ENCODE results near the gene ADGRB3.

ADGRB3 gene

GRCh38 chr6:68704485-68704884 is 69.4 kb downstream of the ADGRB3 start:
- H3K4me3 ChIP-seq (replicated peaks; ENCODE audit: low read depth, low read length), result no peak overlapping the region
- DNase-seq (ENCODE audit: extremely low read depth, insufficient read length), result no peak
- H3K27me3 ChIP-seq (replicated peaks; ENCODE audit: control insufficient read depth, insufficient read depth, low read length), result no peaks in the 10 kb centered on the region
- H3K36me3 ChIP-seq (ENCODE audit: control insufficient read depth, insufficient read depth, low read length), result no peaks in the 10 kb centered on the region
- no peak for TF ChIP-seq CTCF (IDR thresholded peaks at IDR 0.05; ENCODE audit: insufficient read depth, low read length, poor library complexity, severe bottlenecking)

- H3K4me3 ChIP-seq (replicated peaks; ENCODE audit: low read depth, low read length), result no peak overlapping the region
- DNase-seq (ENCODE audit: extremely low read depth, insufficient read length), result no peak
- no peaks in the 10 kb centered on the region for H3K27me3 ChIP-seq (replicated peaks; ENCODE audit: control insufficient read depth, insufficient read depth, low read length)
- TF ChIP-seq CTCF (IDR thresholded peaks at IDR 0.05; ENCODE audit: insufficient read depth, low read length, poor library complexity, severe bottlenecking), result no peak
- H3K36me3 ChIP-seq (ENCODE audit: control insufficient read depth, insufficient read depth, low read length), result no peaks in the 10 kb centered on the region
Observed at GRCh38 chr6:68709091-68709490, 74.0 kb downstream of the ADGRB3 start.

- Histone ChIP-seq H3K27me3 (replicated peaks; ENCODE audit: control insufficient read depth, insufficient read depth, low read length) (no peaks in the 10 kb centered on the region), H3K36me3 (ENCODE audit: control insufficient read depth, insufficient read depth, low read length) (no peaks in the 10 kb centered on the region), H3K4me3 (replicated peaks; ENCODE audit: low read depth, low read length) (no peak overlapping the region)
- no peak for TF ChIP-seq CTCF (IDR thresholded peaks at IDR 0.05; ENCODE audit: insufficient read depth, low read length, poor library complexity, severe bottlenecking)
- DNase-seq (ENCODE audit: extremely low read depth, insufficient read length), result no peak
Observed at GRCh38 chr6:68709882-68710281, 74.8 kb downstream of the ADGRB3 start.

GRCh38 chr6:68710496-68710895 is 75.4 kb downstream of the ADGRB3 start:
- no peak for TF ChIP-seq CTCF (IDR thresholded peaks at IDR 0.05; ENCODE audit: insufficient read depth, low read length, poor library complexity, severe bottlenecking)
- Histone ChIP-seq H3K27me3 (replicated peaks; ENCODE audit: control insufficient read depth, insufficient read depth, low read length) (no peaks in the 10 kb centered on the region), H3K36me3 (ENCODE audit: control insufficient read depth, insufficient read depth, low read length) (no peaks in the 10 kb centered on the region), H3K4me3 (replicated peaks; ENCODE audit: low read depth, low read length) (no peak overlapping the region)
- no peak for DNase-seq (ENCODE audit: extremely low read depth, insufficient read length)

GRCh38 chr6:68710916-68711315 is 75.8 kb downstream of the ADGRB3 start:
- no peak for DNase-seq (ENCODE audit: extremely low read depth, insufficient read length)

More at GRCh38 chr6:68710916-68711315, 75.8 kb downstream of the ADGRB3 start:
- TF ChIP-seq CTCF (IDR thresholded peaks at IDR 0.05; ENCODE audit: insufficient read depth, low read length, poor library complexity, severe bottlenecking), result no peak
- H3K4me3 ChIP-seq (replicated peaks; ENCODE audit: low read depth, low read length), result no peak overlapping the region
- no peaks in the 10 kb centered on the region for H3K36me3 ChIP-seq (ENCODE audit: control insufficient read depth, insufficient read depth, low read length)
- no peaks in the 10 kb centered on the region for H3K27me3 ChIP-seq (replicated peaks; ENCODE audit: control insufficient read depth, insufficient read depth, low read length)

Data from GM06990 (cell line).